GM12878 (cell line): ENCODE measurements around the gene SLC13A3. TPM values are rescaled to one million over a fixed set of nuclear protein-coding genes. Genes with fewer than 3 reads are reported as not detected.

Experiments
- ATAC-seq: fragments of 200-7000 bp; cut with Tn5 transposase; 3 replicates; pipeline ENCODE4 v1.9.1; 2020; ENCODE audit warnings: mild to moderate bottlenecking, moderate library complexity
- BruUV-seq: library from RNA; stranded (reverse); fragments of 400-500 nt; replicated peaks from 2 replicates; lab custom pipeline; 2021; lab: Mats Ljungman, UMichigan
- CTCF ChIA-PET: fragments of 300-600 bp; sonication (Branson Sonifier 250); formaldehyde crosslinking; extraction: SDS; loops from one replicate; lab custom pipeline; 2021; ENCODE audit warnings: inconsistent platforms; lab: Yijun Ruan, JAX
- POLR2A ChIA-PET: fragments of 350-600 bp; formaldehyde crosslinking; extraction: SDS; loops from one replicate; lab custom pipeline; 2021; ENCODE audit warnings: inconsistent platforms; lab: Charles Lee
- RAD21 ChIA-PET: fragments of 300-600 bp; sonication (Branson Sonifier 250); formaldehyde crosslinking; loops from one replicate; lab custom pipeline; 2023; ENCODE audit warnings: antibody characterized with exemption; ENCODE audit not compliant: unreplicated experiment; lab: Charles Lee
- SMC1A ChIA-PET: fragments of 300-600 bp; sonication (Branson Sonifier 250); formaldehyde crosslinking; loops from one replicate; lab custom pipeline; 2023; ENCODE audit not compliant: unreplicated experiment, uncharacterized antibody; lab: Charles Lee
- DNase-seq: peaks from one replicate; pipeline ENCODE4 v3.0.0-alpha.2; 2011; ENCODE audit warnings: low read depth, low spot score
- FAIRE-seq: peaks from 3 replicates; lab custom pipeline; 2011; peaks lifted over from hg19 to GRCh38; lab: Jason Lieb, UNC
- H2AFZ ChIP-seq: 2 replicates; pipeline ENCODE4 v1.6.0; 2011; ENCODE audit warnings: low read depth, low read length, control low read depth; ENCODE audit not compliant: control insufficient read depth
- H3K27ac ChIP-seq: 2 replicates; pipeline ENCODE4 v1.5.1; 2011; ENCODE audit warnings: control low read depth; ENCODE audit not compliant: control insufficient read depth, insufficient read depth
- H3K27me3 ChIP-seq, 2 experiments: replicated peaks in 1 of 2; 2 replicates each; pipeline versions ENCODE4 v1.6.0 to v1.6.1; 2011; ENCODE audit warnings: low read length in 1 of 2; ENCODE audit not compliant: control insufficient read depth in 2 of 2, insufficient read depth in 2 of 2
- H3K36me3 ChIP-seq, 2 experiments: 2 replicates each; pipeline ENCODE4 v1.5.1; 2011; ENCODE audit warnings: low read length in 1 of 2; ENCODE audit not compliant: control insufficient read depth in 2 of 2, insufficient read depth in 2 of 2
- H3K4me1 ChIP-seq: 2 replicates; pipeline ENCODE4 v1.6.1; 2011; ENCODE audit warnings: mild to moderate bottlenecking, low read length, moderate library complexity, mixed read lengths; ENCODE audit not compliant: control insufficient read depth, insufficient read depth
- H3K4me2 ChIP-seq: 2 replicates; pipeline ENCODE4 v1.6.0; 2011; ENCODE audit warnings: control low read depth; ENCODE audit not compliant: control insufficient read depth, insufficient read depth
- H3K4me3 ChIP-seq: fragments of 200-600 bp; sonication (generic); 2 replicates; pipeline ENCODE4 v1.5.1; 2016
- H3K79me2 ChIP-seq: 2 replicates; pipeline ENCODE4 v1.6.0; 2011; ENCODE audit warnings: low read length; ENCODE audit not compliant: control insufficient read depth, insufficient read depth
- H3K9ac ChIP-seq: 2 replicates; pipeline ENCODE4 v1.8.0; 2011; ENCODE audit warnings: low read length, control low read depth, mixed read lengths; ENCODE audit not compliant: control insufficient read depth, insufficient read depth
- H3K9me3 ChIP-seq: replicated peaks from 3 replicates; pipeline ENCODE4 v1.5.1; 2011; ENCODE audit warnings: mild to moderate bottlenecking, low read length; ENCODE audit not compliant: control insufficient read depth, insufficient read depth
- H4K20me1 ChIP-seq: 2 replicates; pipeline ENCODE4 v1.6.0; 2011; ENCODE audit not compliant: control insufficient read depth, insufficient read depth
- HDGF ChIP-seq: fragments of 450-650 bp; IDR thresholded peaks from 2 replicates; pipeline ENCODE4 v1.6.1; 2016; ENCODE audit warnings: antibody characterized with exemption
- JUNB ChIP-seq: IDR thresholded peaks from 2 replicates; pipeline ENCODE4 v1.6.1; 2016; ENCODE audit warnings: antibody characterized with exemption, mild to moderate bottlenecking
- MXI1 ChIP-seq: fragments of 150-350 bp; IDR thresholded peaks from 2 replicates; pipeline ENCODE4 v1.6.1; 2011; ENCODE audit warnings: low read depth, mild to moderate bottlenecking, inconsistent platforms, low read length, improper control_type of control experiment
- RAD21 ChIP-seq: IDR thresholded peaks from 2 replicates; pipeline ENCODE4 v1.6.1; 2011; ENCODE audit warnings: mild to moderate bottlenecking, low read depth, low read length, moderate library complexity; ENCODE audit not compliant: insufficient read depth
- WGBS: methylation state at CpG from one replicate; pipeline ENCODE4 v1.1.6; 2016; ENCODE audit warnings: low lambda C conversion rate; ENCODE audit not compliant: insufficient replicate concordance, insufficient coverage; ENCODE audit errors: missing lambda C conversion rate; 5-methylcytosine and 5-hydroxymethylcytosine counted together
- in situ Hi-C: fragments of 300-500 bp; cut with MboI; formaldehyde crosslinking; loops from 9 replicates; pipeline ENCODE4 v1.14.3; 2018; ENCODE audit warnings: mixed read lengths
- intact Hi-C: fragments of 100-400 bp; cut with micrococcal nuclease; formaldehyde crosslinking; loops from one replicate; pipeline ENCODE4 v1.14.2; 2022; ENCODE audit not compliant: unreplicated experiment
- polyA plus RNA-seq, 11 experiments: library from polyadenylated mRNA; depleted of rRNA in 4 of 11; unstranded in 6 of 11; stranded (reverse) in 5 of 11; fragments of >200 nt; fragmentation: Nextera tagmentation in 4 of 11; fragmentation: Illumina TruSeq in 1 of 11; extraction: Ambion mirVana in 4 of 11; extraction: Trizol in 1 of 11; gene quantifications; 1 replicate in 1 of 11; 2 replicates in 10 of 11; pipeline versions ENCODE4 v1.2.1 to v1.2.3, GENCODE V29; 2011 to 2016; ENCODE audit warnings: inconsistent platforms in 2 of 11, missing spikeins in 2 of 11, low read depth in 1 of 11
- total RNA-seq, 4 experiments: library from RNA; depleted of rRNA in 3 of 4; stranded (reverse); fragments of >200 nt in 3 of 4; fragmentation: Illumina TruSeq in 1 of 4; extraction: Trizol in 1 of 4; gene quantifications; 2 replicates each; pipeline versions ENCODE4 v1.2.1 to v1.2.3, GENCODE V29; 2013 to 2021
- TF ChIP-seq, protein P1 (sequence below): fragments of 450-650 bp; IDR thresholded peaks from 2 replicates; pipeline ENCODE4 v1.6.1; 2017; ENCODE audit warnings: mild to moderate bottlenecking, low read depth, inconsistent platforms; ENCODE audit not compliant: poor library complexity, severe bottlenecking
- TF ChIP-seq, protein P2 (sequence below): fragments of 450-650 bp; IDR thresholded peaks from 2 replicates; pipeline ENCODE4 v1.6.1; 2016; ENCODE audit warnings: mild to moderate bottlenecking
- TF ChIP-seq, protein P3 (sequence below): fragments of 450-650 bp; IDR thresholded peaks from 2 replicates; pipeline ENCODE4 v1.6.1; 2018; ENCODE audit warnings: mild to moderate bottlenecking, low read depth, moderate library complexity; ENCODE audit not compliant: partially characterized antibody
- TF ChIP-seq, protein P4 (sequence below): fragments of 450-650 bp; formaldehyde crosslinking; IDR thresholded peaks from 2 replicates; pipeline ENCODE4 v1.5.0; 2022; ENCODE audit warnings: mild to moderate bottlenecking, missing genetic modification characterization

The SLC13A3 gene
- total and polyA plus RNA-seq, 10 of the 15 experiments (the other 5 are each of a cell fraction or from before 2014, with no cell fraction given), result 0.03 to 0.76 (median 0.07) TPM; not detected in 4

DNA sequence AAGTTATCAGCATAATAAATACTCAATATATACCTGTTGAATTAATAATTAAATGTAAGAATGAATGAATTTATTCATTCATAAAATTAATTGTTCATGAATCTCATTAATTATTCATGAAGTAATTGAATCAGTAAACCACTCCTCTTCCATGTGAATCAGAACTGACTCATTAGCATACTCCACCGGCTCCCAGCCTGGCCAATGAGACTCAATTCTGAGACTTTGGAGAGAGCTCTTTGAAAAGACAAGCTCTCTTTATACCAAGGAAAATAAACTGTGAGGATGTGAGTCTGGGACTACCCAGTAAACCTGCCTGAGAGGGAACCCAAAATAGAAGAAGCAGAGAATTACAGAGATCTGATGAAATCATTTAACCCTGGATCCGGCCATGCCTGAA is 49.8 kb upstream of the SLC13A3 start:
- ChIA-PET CTCF (no interaction called here), POLR2A (no interaction called here), RAD21 (no interaction called here), SMC1A (interaction anchor here (1.3 kb wide), 1 partner anchor 19 kb away, joined by 3 read pairs; no protein-coding TSS in a partner anchor)
- Histone ChIP-seq H3K4me1 (no peaks in the 10 kb centered on the region; the same call in 1 of the 2 replicates), H3K36me3 (no peaks in the 10 kb centered on the region), H3K4me3 (no peak overlapping the region), H3K9ac (no peak overlapping the region), H3K79me2 (no peaks in the 10 kb centered on the region), H3K4me2 (no peak overlapping the region), H4K20me1 (no peaks in the 10 kb centered on the region), H2AFZ (no peak overlapping the region), H3K9me3 (no peaks in the 10 kb centered on the region; the same call in 2 of the 3 replicates), H3K27ac (no peak overlapping the region), H3K27me3 (no peaks in the 10 kb centered on the region; a peak in 1 of 4 replicates)
- in situ Hi-C loops (no loop called here), intact Hi-C loops (no loop called here)
- TF ChIP-seq, protein P1, sequence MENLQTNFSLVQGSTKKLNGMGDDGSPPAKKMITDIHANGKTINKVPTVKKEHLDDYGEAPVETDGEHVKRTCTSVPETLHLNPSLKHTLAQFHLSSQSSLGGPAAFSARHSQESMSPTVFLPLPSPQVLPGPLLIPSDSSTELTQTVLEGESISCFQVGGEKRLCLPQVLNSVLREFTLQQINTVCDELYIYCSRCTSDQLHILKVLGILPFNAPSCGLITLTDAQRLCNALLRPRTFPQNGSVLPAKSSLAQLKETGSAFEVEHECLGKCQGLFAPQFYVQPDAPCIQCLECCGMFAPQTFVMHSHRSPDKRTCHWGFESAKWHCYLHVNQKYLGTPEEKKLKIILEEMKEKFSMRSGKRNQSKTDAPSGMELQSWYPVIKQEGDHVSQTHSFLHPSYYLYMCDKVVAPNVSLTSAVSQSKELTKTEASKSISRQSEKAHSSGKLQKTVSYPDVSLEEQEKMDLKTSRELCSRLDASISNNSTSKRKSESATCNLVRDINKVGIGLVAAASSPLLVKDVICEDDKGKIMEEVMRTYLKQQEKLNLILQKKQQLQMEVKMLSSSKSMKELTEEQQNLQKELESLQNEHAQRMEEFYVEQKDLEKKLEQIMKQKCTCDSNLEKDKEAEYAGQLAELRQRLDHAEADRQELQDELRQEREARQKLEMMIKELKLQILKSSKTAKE, result no peak
- TF ChIP-seq RAD21, result no peak
- no peak for TF ChIP-seq MXI1
- TF ChIP-seq, protein P2, sequence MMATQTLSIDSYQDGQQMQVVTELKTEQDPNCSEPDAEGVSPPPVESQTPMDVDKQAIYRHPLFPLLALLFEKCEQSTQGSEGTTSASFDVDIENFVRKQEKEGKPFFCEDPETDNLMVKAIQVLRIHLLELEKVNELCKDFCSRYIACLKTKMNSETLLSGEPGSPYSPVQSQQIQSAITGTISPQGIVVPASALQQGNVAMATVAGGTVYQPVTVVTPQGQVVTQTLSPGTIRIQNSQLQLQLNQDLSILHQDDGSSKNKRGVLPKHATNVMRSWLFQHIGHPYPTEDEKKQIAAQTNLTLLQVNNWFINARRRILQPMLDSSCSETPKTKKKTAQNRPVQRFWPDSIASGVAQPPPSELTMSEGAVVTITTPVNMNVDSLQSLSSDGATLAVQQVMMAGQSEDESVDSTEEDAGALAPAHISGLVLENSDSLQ, result no peak
- TF ChIP-seq, protein P3, sequence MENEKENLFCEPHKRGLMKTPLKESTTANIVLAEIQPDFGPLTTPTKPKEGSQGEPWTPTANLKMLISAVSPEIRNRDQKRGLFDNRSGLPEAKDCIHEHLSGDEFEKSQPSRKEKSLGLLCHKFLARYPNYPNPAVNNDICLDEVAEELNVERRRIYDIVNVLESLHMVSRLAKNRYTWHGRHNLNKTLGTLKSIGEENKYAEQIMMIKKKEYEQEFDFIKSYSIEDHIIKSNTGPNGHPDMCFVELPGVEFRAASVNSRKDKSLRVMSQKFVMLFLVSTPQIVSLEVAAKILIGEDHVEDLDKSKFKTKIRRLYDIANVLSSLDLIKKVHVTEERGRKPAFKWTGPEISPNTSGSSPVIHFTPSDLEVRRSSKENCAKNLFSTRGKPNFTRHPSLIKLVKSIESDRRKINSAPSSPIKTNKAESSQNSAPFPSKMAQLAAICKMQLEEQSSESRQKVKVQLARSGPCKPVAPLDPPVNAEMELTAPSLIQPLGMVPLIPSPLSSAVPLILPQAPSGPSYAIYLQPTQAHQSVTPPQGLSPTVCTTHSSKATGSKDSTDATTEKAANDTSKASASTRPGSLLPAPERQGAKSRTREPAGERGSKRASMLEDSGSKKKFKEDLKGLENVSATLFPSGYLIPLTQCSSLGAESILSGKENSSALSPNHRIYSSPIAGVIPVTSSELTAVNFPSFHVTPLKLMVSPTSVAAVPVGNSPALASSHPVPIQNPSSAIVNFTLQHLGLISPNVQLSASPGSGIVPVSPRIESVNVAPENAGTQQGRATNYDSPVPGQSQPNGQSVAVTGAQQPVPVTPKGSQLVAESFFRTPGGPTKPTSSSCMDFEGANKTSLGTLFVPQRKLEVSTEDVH, result no peak
- TF ChIP-seq HDGF, result no peak
- TF ChIP-seq, protein P4, sequence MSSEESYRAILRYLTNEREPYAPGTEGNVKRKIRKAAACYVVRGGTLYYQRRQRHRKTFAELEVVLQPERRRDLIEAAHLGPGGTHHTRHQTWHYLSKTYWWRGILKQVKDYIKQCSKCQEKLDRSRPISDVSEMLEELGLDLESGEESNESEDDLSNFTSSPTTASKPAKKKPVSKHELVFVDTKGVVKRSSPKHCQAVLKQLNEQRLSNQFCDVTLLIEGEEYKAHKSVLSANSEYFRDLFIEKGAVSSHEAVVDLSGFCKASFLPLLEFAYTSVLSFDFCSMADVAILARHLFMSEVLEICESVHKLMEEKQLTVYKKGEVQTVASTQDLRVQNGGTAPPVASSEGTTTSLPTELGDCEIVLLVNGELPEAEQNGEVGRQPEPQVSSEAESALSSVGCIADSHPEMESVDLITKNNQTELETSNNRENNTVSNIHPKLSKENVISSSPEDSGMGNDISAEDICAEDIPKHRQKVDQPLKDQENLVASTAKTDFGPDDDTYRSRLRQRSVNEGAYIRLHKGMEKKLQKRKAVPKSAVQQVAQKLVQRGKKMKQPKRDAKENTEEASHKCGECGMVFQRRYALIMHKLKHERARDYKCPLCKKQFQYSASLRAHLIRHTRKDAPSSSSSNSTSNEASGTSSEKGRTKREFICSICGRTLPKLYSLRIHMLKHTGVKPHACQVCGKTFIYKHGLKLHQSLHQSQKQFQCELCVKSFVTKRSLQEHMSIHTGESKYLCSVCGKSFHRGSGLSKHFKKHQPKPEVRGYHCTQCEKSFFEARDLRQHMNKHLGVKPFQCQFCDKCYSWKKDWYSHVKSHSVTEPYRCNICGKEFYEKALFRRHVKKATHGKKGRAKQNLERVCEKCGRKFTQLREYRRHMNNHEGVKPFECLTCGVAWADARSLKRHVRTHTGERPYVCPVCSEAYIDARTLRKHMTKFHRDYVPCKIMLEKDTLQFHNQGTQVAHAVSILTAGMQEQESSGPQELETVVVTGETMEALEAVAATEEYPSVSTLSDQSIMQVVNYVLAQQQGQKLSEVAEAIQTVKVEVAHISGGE (CRISPR knock-in tag), result no peak
- TF ChIP-seq JUNB, result no peak
- WGBS, result 38% methylated on average over 2 of the region's 2 CpGs
- no peak for FAIRE-seq
- DNase-seq, result no peak
- ATAC-seq, result no peak
- no TSS peak for BruUV-seq
